K562 (cell line): ENCODE data around the gene GABRD. TPM values are rescaled to one million over a fixed set of nuclear protein-coding genes. Genes with fewer than 3 reads are reported as not detected.

ENCODE experiments used
- ATAC-seq: fragments of 200-7000 bp; cut with Tn5 transposase; 3 replicates; pipeline ENCODE4 v1.9.1; 2020; ENCODE audit warnings: moderate library complexity
- BruUV-seq: library from RNA; stranded (reverse); fragments of 400-500 nt; replicated peaks from 2 replicates; lab custom pipeline; 2021; lab: Mats Ljungman, UMichigan
- CTCF ChIA-PET: fragments of 300-600 bp; formaldehyde crosslinking; extraction: SDS; loops from one replicate; lab custom pipeline; 2021; ENCODE audit warnings: low intra/inter-chr PET ratio; lab: Yijun Ruan, JAX
- POLR2A ChIA-PET: fragments of 300-600, 350-650 bp; sonication (Branson Sonifier 250); formaldehyde crosslinking; extraction: SDS; loops from one replicate; lab custom pipeline; 2021; ENCODE audit warnings: antibody characterized with exemption, inconsistent platforms; lab: Yijun Ruan, JAX
- DNase-seq, 4 experiments: peaks; one replicate each; pipeline versions ENCODE4 v3.0.0 to v3.0.0-alpha.2; 2011 to 2018; ENCODE audit warnings: low spot score in 3 of 4, mixed read lengths in 3 of 4; ENCODE audit errors: extremely low read depth in 1 of 4
- FAIRE-seq: peaks from 2 replicates; lab custom pipeline; 2011; peaks lifted over from hg19 to GRCh38; lab: Jason Lieb, UNC
- H2AFZ ChIP-seq: 2 replicates; pipeline ENCODE4 v1.6.0; 2011; ENCODE audit warnings: low read depth, low read length, control low read depth, inconsistent platforms
- H3K27ac ChIP-seq: fragments of 200-600 bp; 3 replicates; pipeline ENCODE4 v1.8.0; 2011; ENCODE audit warnings: low read depth, mild to moderate bottlenecking, control low read depth, inconsistent platforms, low read length, moderate library complexity, mixed read lengths; ENCODE audit errors: extremely low read depth
- H3K27me3 ChIP-seq, 2 experiments: fragments of 300-600 bp in 1 of 2; 2 replicates in 1 of 2; 3 replicates in 1 of 2; pipeline versions ENCODE4 v1.6.0 to v1.8.0; 2011; ENCODE audit warnings: inconsistent platforms in 2 of 2, low read length in 2 of 2, mild to moderate bottlenecking in 1 of 2, mixed read lengths in 1 of 2, moderate library complexity in 1 of 2; ENCODE audit not compliant: control insufficient read depth in 2 of 2, insufficient read depth in 2 of 2
- H3K36me3 ChIP-seq: fragments of 300-600 bp; 3 replicates; pipeline ENCODE4 v1.8.0; 2011; ENCODE audit warnings: mild to moderate bottlenecking, low read length, inconsistent platforms; ENCODE audit not compliant: control insufficient read depth, insufficient read depth
- H3K4me1 ChIP-seq, 2 experiments: fragments of 200-600 bp in 1 of 2; replicated peaks in 1 of 2; 2 replicates in 1 of 2; 3 replicates in 1 of 2; pipeline versions ENCODE4 v1.5.1 to v1.8.0; 2011; ENCODE audit warnings: inconsistent platforms in 2 of 2, low read length in 2 of 2, mild to moderate bottlenecking in 1 of 2, mixed read lengths in 1 of 2, moderate library complexity in 1 of 2; ENCODE audit not compliant: control insufficient read depth in 2 of 2, insufficient read depth in 2 of 2
- H3K4me2 ChIP-seq: 2 replicates; pipeline ENCODE4 v1.6.1; 2011; ENCODE audit warnings: low read length, control low read depth, inconsistent platforms, mixed read lengths; ENCODE audit not compliant: insufficient read depth
- H3K4me3 ChIP-seq: fragments of 200-600 bp; sonication (generic), shearing (Covaris generic); 2 replicates; pipeline ENCODE4 v1.5.1; 2016; ENCODE audit warnings: control low read depth, inconsistent platforms
- H3K79me2 ChIP-seq: fragments of 200-600 bp; 3 replicates; pipeline ENCODE4 v1.8.0; 2011; ENCODE audit warnings: low read length, inconsistent platforms; ENCODE audit not compliant: control insufficient read depth, insufficient read depth
- H3K9ac ChIP-seq, 2 experiments: 2 replicates each; pipeline versions ENCODE4 v1.6.0 to v1.6.1; 2011; ENCODE audit warnings: low read depth in 2 of 2, low read length in 2 of 2, control low read depth in 1 of 2, inconsistent platforms in 1 of 2, mild to moderate bottlenecking in 1 of 2, mixed read lengths in 1 of 2; ENCODE audit not compliant: insufficient read depth in 1 of 2
- H3K9me1 ChIP-seq: one replicate; pipeline ENCODE4 v1.6.0; 2011; ENCODE audit warnings: inconsistent platforms, mild to moderate bottlenecking, low read length, moderate library complexity; ENCODE audit not compliant: control insufficient read depth, insufficient read depth
- H3K9me3 ChIP-seq: replicated peaks from 2 replicates; pipeline ENCODE4 v1.5.1; 2011; ENCODE audit warnings: low read depth, low read length, inconsistent platforms; ENCODE audit not compliant: control insufficient read depth, insufficient read depth
- H4K20me1 ChIP-seq: replicated peaks from 2 replicates; pipeline ENCODE4 v1.6.1; 2011; ENCODE audit warnings: low read length, inconsistent platforms, mixed read lengths; ENCODE audit not compliant: control insufficient read depth, insufficient read depth
- CBX8 ChIP-seq: fragments of 200-600 bp; sonication (generic); IDR thresholded peaks from 2 replicates; pipeline ENCODE4 v1.6.1; 2012; ENCODE audit warnings: borderline replicate concordance, mixed run types, low read depth, mild to moderate bottlenecking, moderate library complexity, mixed read lengths, low read length, control low read depth, inconsistent platforms; ENCODE audit not compliant: poor library complexity, severe bottlenecking; ENCODE audit errors: extremely low read depth
- THRB ChIP-seq: fragments of 450-650 bp; formaldehyde crosslinking; conservative IDR thresholded peaks from 2 replicates; pipeline ENCODE4 v1.4.0; 2022; ENCODE audit warnings: mild to moderate bottlenecking, missing genetic modification characterization
- ZKSCAN1 ChIP-seq: fragments of 150-350 bp; IDR thresholded peaks from 2 replicates; pipeline ENCODE4 v1.6.1; 2016; ENCODE audit warnings: low read depth, low read length
- ZNF134 ChIP-seq: fragments of 250-450 bp; sonication (Bioruptor Pico); conservative IDR thresholded peaks from 2 replicates; pipeline ENCODE4 v1.4.0; 2020
- ZNF740 ChIP-seq, 3 experiments: fragments of 200-800 bp in 1 of 3; sonication (Bioruptor generic) in 1 of 3; sonication (generic) in 1 of 3; formaldehyde crosslinking in 1 of 3; IDR thresholded peaks; 2 replicates each; pipeline versions ENCODE4 v1.6.1 to v1.8.0; 2016 to 2022; ENCODE audit warnings: mild to moderate bottlenecking in 2 of 3, missing compliant biosample characterization in 2 of 3, missing genetic modification characterization in 2 of 3, missing genetic modification reagents in 1 of 3
- WGBS: fragments of 100-300 bp; shearing (Covaris generic); methylation state at CpG from one replicate; pipeline ENCODE4 v1.1.6; 2016; ENCODE audit warnings: low coverage, mixed read lengths; ENCODE audit not compliant: insufficient coverage; ENCODE audit errors: missing lambda C conversion rate; 5-methylcytosine and 5-hydroxymethylcytosine counted together
- in situ Hi-C: fragments of 300-500 bp; cut with MboI; formaldehyde crosslinking; loops from 4 replicates; pipeline ENCODE4 v1.15.0; 2018; ENCODE audit warnings: inconsistent platforms, mixed read lengths
- intact Hi-C: fragments of 100-400 bp; cut with micrococcal nuclease; formaldehyde crosslinking; loops from 2 replicates; pipeline ENCODE4 v1.14.2; 2022
- polyA plus RNA-seq, 8 experiments: library from polyadenylated mRNA; depleted of rRNA in 4 of 8; stranded (reverse) in 5 of 8; unstranded in 3 of 8; fragments of >200 nt; fragmentation: Nextera tagmentation in 2 of 8; fragmentation: Illumina TruSeq in 1 of 8; extraction: Ambion mirVana in 2 of 8; extraction: Trizol in 1 of 8; gene quantifications; 2 replicates each; pipeline versions ENCODE4 v1.2.1 to v1.2.3, GENCODE V29; 2011 to 2014; ENCODE audit warnings: inconsistent platforms in 1 of 8, missing spikeins in 1 of 8
- total RNA-seq, 7 experiments: library from RNA; depleted of rRNA in 6 of 7; stranded (reverse); fragments of >200 nt in 6 of 7; fragmentation: Illumina TruSeq in 2 of 7; extraction: Trizol in 2 of 7; gene quantifications; 2 replicates each; pipeline versions ENCODE4 v1.2.1 to v1.2.3, GENCODE V29; 2011 to 2021; ENCODE audit warnings: low replicate concordance in 1 of 7

GABRD gene
- total and polyA plus RNA-seq, 9 of the 15 experiments (the other 6 are each of a cell fraction or from before 2014, with no cell fraction given), result 0.07 TPM; not detected in 8

GRCh38 chr1:2029561-2029960 lies 10.4 kb downstream of the GABRD start:
- 12% methylated on average over 14 of the region's 15 CpGs for WGBS
- Histone ChIP-seq H3K36me3 (no peaks in the 10 kb centered on the region), H3K9me1 (no peaks in the 10 kb centered on the region), H3K4me1 (peaks cover 0 to 37% of the 10 kb centered on the region in 2 experiments; a peak in 2 of 5 replicates), H3K79me2 (no peaks in the 10 kb centered on the region), H3K4me2 (no peak overlapping the region), H3K27me3 (peaks cover 69 to 100% of the 10 kb centered on the region in 2 experiments), H3K9me3 (no peaks in the 10 kb centered on the region), H3K27ac (no peak overlapping the region), H4K20me1 (peaks cover 17% of the 10 kb centered on the region), H3K4me3 (no peak overlapping the region), H3K9ac (peak overlapping the region in 1 of 2 experiments; percentile 26; a peak in 1 of 4 replicates), H2AFZ (no peak overlapping the region)
- ChIA-PET CTCF (no interaction called here), POLR2A (interaction anchor here (0.6 to 0.9 kb wide), 3 partner anchors 13 to 109 kb away, joined by 3 read pairs; no protein-coding TSS in a partner anchor)
- ATAC-seq, result no peak
- DNase-seq, result no peak
- intact Hi-C loops (no loop called here), in situ Hi-C loops (no loop called here)
- no peak for FAIRE-seq
- no TSS peak for BruUV-seq
- TF ChIP-seq ZKSCAN1, result no peak
- TF ChIP-seq THRB, result no peak
- no peak for TF ChIP-seq CBX8
- TF ChIP-seq ZNF134 (CRISPR knock-in tag), result no peak
- no peak for TF ChIP-seq ZNF740 (CRISPR knock-in tag; IDR thresholded peaks at IDR 0.05)
- TF ChIP-seq ZNF740 (tag; IDR thresholded peaks at IDR 0.05), result no peak
